H1 (cell line): ENCODE data around the gene POU6F2. TPM values are rescaled to one million over a fixed set of nuclear protein-coding genes. Genes with fewer than 3 reads are reported as not detected.

Experiments used
- CTCF ChIA-PET: fragments of 300-600 bp; sonication (Branson Sonifier 250); formaldehyde crosslinking; loops from one replicate; lab custom pipeline; 2021; ENCODE audit not compliant: partially characterized antibody; lab: Charles Lee
- POLR2A ChIA-PET: fragments of 300-600 bp; sonication (Branson Sonifier 250); formaldehyde crosslinking; loops from one replicate; lab custom pipeline; 2021; ENCODE audit warnings: inconsistent platforms; ENCODE audit not compliant: partially characterized antibody; lab: Charles Lee
- DNase-seq, 2 experiments: peaks; one replicate each; pipeline versions ENCODE4 v3.0.0 to v3.0.0-alpha.2; 2010 to 2022; ENCODE audit warnings: low spot score in 2 of 2, low read depth in 1 of 2, mixed read lengths in 1 of 2
- FAIRE-seq: peaks from 2 replicates; lab custom pipeline; 2011; peaks lifted over from hg19 to GRCh38; lab: Jason Lieb, UNC
- H2AFZ ChIP-seq: 2 replicates; pipeline ENCODE4 v1.8.1; 2012; ENCODE audit warnings: low read length, inconsistent platforms
- H2AK5ac ChIP-seq: 2 replicates; pipeline ENCODE4 v1.6.1; 2013; ENCODE audit warnings: low read depth, low read length
- H2BK120ac ChIP-seq: replicated peaks from 2 replicates; pipeline ENCODE3; 2013; ENCODE audit warnings: low read depth, low read length, inconsistent platforms
- H2BK12ac ChIP-seq: 2 replicates; pipeline ENCODE4 v1.6.1; 2013; ENCODE audit warnings: low read depth, low read length
- H2BK15ac ChIP-seq: 2 replicates; pipeline ENCODE4 v1.6.1; 2013; ENCODE audit warnings: low read length
- H2BK20ac ChIP-seq: 2 replicates; pipeline ENCODE4 v1.6.1; 2013; ENCODE audit warnings: low read length
- H2BK5ac ChIP-seq: 2 replicates; pipeline ENCODE4 v1.6.1; 2013; ENCODE audit warnings: low read depth, low read length
- H3K14ac ChIP-seq: 2 replicates; pipeline ENCODE4 v1.6.1; 2013; ENCODE audit warnings: inconsistent platforms; ENCODE audit not compliant: insufficient read length
- H3K18ac ChIP-seq: 2 replicates; pipeline ENCODE4 v1.6.1; 2013; ENCODE audit warnings: low read length; ENCODE audit errors: extremely low read depth
- H3K23ac ChIP-seq: 2 replicates; pipeline ENCODE4 v1.6.1; 2013; ENCODE audit warnings: inconsistent platforms; ENCODE audit not compliant: insufficient read length
- H3K23me2 ChIP-seq: 2 replicates; pipeline ENCODE4 v1.6.1; 2013; ENCODE audit warnings: low read depth, low read length
- H3K27ac ChIP-seq: 2 replicates; pipeline ENCODE4 v1.6.1; 2011; ENCODE audit warnings: low read depth, low read length, inconsistent platforms
- H3K27me3 ChIP-seq, 4 experiments: replicated peaks in 1 of 4; 1 replicate in 1 of 4; 2 replicates in 3 of 4; pipeline versions ENCODE4 v1.6.1 to v1.8.1; 2011 to 2013; ENCODE audit warnings: low read length in 3 of 4, mild to moderate bottlenecking in 3 of 4, inconsistent platforms in 2 of 4, mixed read lengths in 2 of 4, moderate library complexity in 1 of 4; ENCODE audit not compliant: control insufficient read depth in 3 of 4, insufficient read depth in 3 of 4; ENCODE audit errors: extremely low read depth in 1 of 4
- H3K36me3 ChIP-seq, 4 experiments: 2 replicates each; pipeline versions ENCODE4 v1.6.1 to v1.8.1; 2011 to 2013; ENCODE audit warnings: mild to moderate bottlenecking in 4 of 4, low read length in 3 of 4, moderate library complexity in 2 of 4, control low read depth in 1 of 4, inconsistent platforms in 1 of 4; ENCODE audit not compliant: insufficient read depth in 4 of 4, control insufficient read depth in 2 of 4
- H3K4ac ChIP-seq: replicated peaks from 2 replicates; pipeline ENCODE3; 2013; ENCODE audit warnings: low read length, low read depth, mixed read lengths, inconsistent platforms; ENCODE audit not compliant: insufficient read length
- H3K4me1 ChIP-seq, 4 experiments: replicated peaks in 1 of 4; 1 replicate in 1 of 4; 2 replicates in 3 of 4; pipeline versions ENCODE4 v1.6.1 to v1.8.1; 2011 to 2013; ENCODE audit warnings: low read length in 3 of 4, inconsistent platforms in 2 of 4, mixed read lengths in 1 of 4; ENCODE audit not compliant: insufficient read depth in 4 of 4, control insufficient read depth in 3 of 4
- H3K4me2 ChIP-seq, 2 experiments: 2 replicates each; pipeline versions ENCODE4 v1.6.1 to v1.8.1; 2011 to 2013; ENCODE audit warnings: low read depth in 2 of 2, low read length in 2 of 2, control low read depth in 1 of 2, inconsistent platforms in 1 of 2, mild to moderate bottlenecking in 1 of 2; ENCODE audit not compliant: insufficient read depth in 1 of 2
- H3K4me3 ChIP-seq, 4 experiments: fragments of 200-600, 300-600 bp in 1 of 4; sonication (generic), shearing (Covaris generic), sonication (Bioruptor Twin) in 1 of 4; 2 replicates each; pipeline versions ENCODE4 v1.5.1 to v1.8.1; 2011 to 2016; ENCODE audit warnings: low read length in 4 of 4, low read depth in 3 of 4, control low read depth in 2 of 4, inconsistent platforms in 2 of 4, mild to moderate bottlenecking in 2 of 4, mixed read lengths in 1 of 4, moderate library complexity in 1 of 4; ENCODE audit not compliant: insufficient read depth in 2 of 4; ENCODE audit errors: extremely low read depth in 1 of 4
- H3K56ac ChIP-seq: replicated peaks from 2 replicates; pipeline ENCODE3; 2013; ENCODE audit warnings: low read depth, mild to moderate bottlenecking, mixed read lengths, low read length, inconsistent platforms; ENCODE audit not compliant: insufficient read length
- H3K79me1 ChIP-seq: 2 replicates; pipeline ENCODE4 v1.6.1; 2013; ENCODE audit warnings: low read depth, low read length, control low read depth
- H3K79me2 ChIP-seq, 2 experiments: 2 replicates each; pipeline versions ENCODE4 v1.6.1 to v1.8.1; 2012 to 2013; ENCODE audit warnings: low read length in 2 of 2, mild to moderate bottlenecking in 2 of 2, inconsistent platforms in 1 of 2; ENCODE audit not compliant: insufficient read depth in 2 of 2, control insufficient read depth in 1 of 2
- H3K9ac ChIP-seq, 4 experiments: replicated peaks in 1 of 4; 1 replicate in 1 of 4; 2 replicates in 3 of 4; pipeline versions ENCODE4 v1.6.1 to v1.8.1; 2011 to 2013; ENCODE audit warnings: low read depth in 3 of 4, low read length in 3 of 4, control low read depth in 2 of 4, mild to moderate bottlenecking in 2 of 4, moderate library complexity in 2 of 4, inconsistent platforms in 1 of 4; ENCODE audit errors: extremely low read depth in 1 of 4
- H3K9me3 ChIP-seq, 2 experiments: 2 replicates each; pipeline versions ENCODE4 v1.6.1 to v1.8.1; 2012 to 2013; ENCODE audit warnings: mild to moderate bottlenecking in 2 of 2, moderate library complexity in 2 of 2, control low read depth in 1 of 2, inconsistent platforms in 1 of 2, low read depth in 1 of 2, low read length in 1 of 2, mixed read lengths in 1 of 2; ENCODE audit not compliant: insufficient read depth in 2 of 2
- H4K20me1 ChIP-seq, 2 experiments: replicated peaks in 1 of 2; 2 replicates each; pipeline versions ENCODE3 to v1.8.1; 2011 to 2013; ENCODE audit warnings: inconsistent platforms in 2 of 2, low read length in 2 of 2, mild to moderate bottlenecking in 1 of 2; ENCODE audit not compliant: insufficient read depth in 2 of 2, control insufficient read depth in 1 of 2
- H4K5ac ChIP-seq: 2 replicates; pipeline ENCODE4 v1.6.1; 2013; ENCODE audit warnings: low read length, low read depth, mixed read lengths, inconsistent platforms; ENCODE audit not compliant: insufficient read length
- H4K8ac ChIP-seq: 2 replicates; pipeline ENCODE4 v1.8.0; 2013; ENCODE audit warnings: mild to moderate bottlenecking, moderate library complexity, low read length, inconsistent platforms; ENCODE audit not compliant: insufficient read depth; ENCODE audit errors: extremely low read depth
- H4K91ac ChIP-seq: replicated peaks from 2 replicates; pipeline ENCODE3; 2013; ENCODE audit warnings: low read length, mixed read lengths, inconsistent platforms; ENCODE audit not compliant: insufficient read length
- MAFK ChIP-seq: IDR thresholded peaks from 2 replicates; pipeline ENCODE4 v1.6.1; 2012; ENCODE audit warnings: low read depth, mild to moderate bottlenecking, improper control_type of control experiment, low read length
- RAD21 ChIP-seq, 2 experiments: IDR thresholded peaks in 1 of 2; conservative IDR thresholded peaks in 1 of 2; 2 replicates each; pipeline ENCODE4 v1.6.1; 2011; ENCODE audit warnings: low read depth in 2 of 2, low read length in 2 of 2, improper control_type of control experiment in 1 of 2, inconsistent platforms in 1 of 2, mild to moderate bottlenecking in 1 of 2, moderate library complexity in 1 of 2
- WGBS, 2 experiments: shearing (Covaris generic) in 1 of 2; methylation state at CpG; one replicate each; pipeline versions ENCODE4 v1.1.6 to v1.1.7; 2013 to 2015; ENCODE audit warnings: low lambda C conversion rate in 2 of 2, mixed read lengths in 2 of 2, inconsistent platforms in 1 of 2, low coverage in 1 of 2, missing lambda C conversion rate in 1 of 2; ENCODE audit not compliant: insufficient replicate concordance in 2 of 2, insufficient coverage in 1 of 2, insufficient read length in 1 of 2; ENCODE audit errors: extremely low coverage in 1 of 2, missing lambda C conversion rate in 1 of 2; 5-methylcytosine and 5-hydroxymethylcytosine counted together
- polyA plus RNA-seq, 7 experiments: library from polyadenylated mRNA; depleted of rRNA in 3 of 7; stranded (reverse) in 5 of 7; unstranded in 2 of 7; fragments of >200 nt in 5 of 7; fragments of 200-250 nt in 2 of 7; gene quantifications; 1 replicate in 5 of 7; 2 replicates in 1 of 7; 4 replicates in 1 of 7; pipeline versions ENCODE4 v1.2.1 to v1.2.3, GENCODE V29; 2011 to 2013; ENCODE audit warnings: missing spikeins in 2 of 7, mixed read lengths in 2 of 7
- total RNA-seq: library from RNA; stranded (reverse); fragmentation: NEBNext Ultra II Directional; extraction: Animal tissue kit (Norgen Biotek cat#: 25700); gene quantifications from 2 replicates; pipeline ENCODE4 v1.2.1, GENCODE V29; 2021
- TF ChIP-seq, protein P1 (sequence below), 3 experiments: IDR thresholded peaks; 1 replicate in 2 of 3; 2 replicates in 1 of 3; pipeline versions ENCODE4 v1.5.1 to v1.6.1; 2011; ENCODE audit warnings: low read length in 3 of 3, mild to moderate bottlenecking in 3 of 3, inconsistent platforms in 2 of 3, low read depth in 1 of 3, moderate library complexity in 1 of 3; ENCODE audit not compliant: insufficient read depth in 1 of 3; ENCODE audit errors: control extremely low read depth in 1 of 3

Gene POU6F2
- total and polyA plus RNA-seq, 2 of the 8 experiments (the other 6 are each of a cell fraction or from before 2014, with no cell fraction given) = 1.1 to 2.0 TPM

DNA sequence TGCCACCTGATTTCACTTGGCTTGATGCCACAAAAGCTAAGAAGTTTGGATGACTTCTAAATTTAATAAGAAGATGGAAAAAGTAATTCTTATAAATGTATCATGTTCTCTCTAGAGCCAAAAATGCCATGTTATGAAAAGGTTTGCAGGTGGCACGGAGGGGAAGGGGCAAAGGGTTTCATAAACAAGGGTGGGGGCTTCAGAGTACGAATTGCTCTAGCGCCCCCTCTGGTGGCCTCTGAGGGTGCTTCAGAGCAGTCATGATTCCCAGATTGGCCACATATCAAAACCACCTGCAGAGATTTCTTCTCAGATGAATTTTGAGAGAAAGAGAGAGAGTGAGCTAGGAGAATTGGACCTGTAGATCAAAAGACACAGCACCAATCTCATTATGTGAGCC lies 379.9 kb downstream of the POU6F2 start:
- Histone ChIP-seq H3K27me3 (no peaks in the 10 kb centered on the region), H2BK20ac (no peak overlapping the region), H2BK5ac (no peak overlapping the region), H2AFZ (no peak overlapping the region), H2BK120ac (no peak overlapping the region), H3K27ac (no peak overlapping the region), H4K5ac (no peak overlapping the region), H3K23ac (no peak overlapping the region), H3K4me1 (peaks cover 0 to 16% (median 7%) of the 10 kb centered on the region in 4 experiments; a peak in 5 of 7 replicates), H3K9me3 (no peaks in the 10 kb centered on the region), H3K4me3 (no peak overlapping the region), H3K18ac (no peak overlapping the region), H3K56ac (no peak overlapping the region), H2BK15ac (no peak overlapping the region), H2BK12ac (no peak overlapping the region), H3K36me3 (no peaks in the 10 kb centered on the region), H3K9ac (no peak overlapping the region), H3K23me2 (no peaks in the 10 kb centered on the region; the same call in 1 of the 2 replicates), H3K14ac (no peak overlapping the region), H3K4ac (no peak overlapping the region), H3K4me2 (no peak overlapping the region), H2AK5ac (no peak overlapping the region), H3K79me1 (no peaks in the 10 kb centered on the region), H4K91ac (no peak overlapping the region), H3K79me2 (no peaks in the 10 kb centered on the region), H4K8ac (no peak overlapping the region), H4K20me1 (no peaks in the 10 kb centered on the region)
- CTCF ChIA-PET = interaction anchor here (0.6 to 2.7 kb wide), 32 partner anchors 9 to 422 kb away, joined by 3 to 15 read pairs (median 3); no protein-coding TSS in a partner anchor
- DNase-seq = peak in 1 of 2 experiments; percentile 78
- TF ChIP-seq, protein P1, sequence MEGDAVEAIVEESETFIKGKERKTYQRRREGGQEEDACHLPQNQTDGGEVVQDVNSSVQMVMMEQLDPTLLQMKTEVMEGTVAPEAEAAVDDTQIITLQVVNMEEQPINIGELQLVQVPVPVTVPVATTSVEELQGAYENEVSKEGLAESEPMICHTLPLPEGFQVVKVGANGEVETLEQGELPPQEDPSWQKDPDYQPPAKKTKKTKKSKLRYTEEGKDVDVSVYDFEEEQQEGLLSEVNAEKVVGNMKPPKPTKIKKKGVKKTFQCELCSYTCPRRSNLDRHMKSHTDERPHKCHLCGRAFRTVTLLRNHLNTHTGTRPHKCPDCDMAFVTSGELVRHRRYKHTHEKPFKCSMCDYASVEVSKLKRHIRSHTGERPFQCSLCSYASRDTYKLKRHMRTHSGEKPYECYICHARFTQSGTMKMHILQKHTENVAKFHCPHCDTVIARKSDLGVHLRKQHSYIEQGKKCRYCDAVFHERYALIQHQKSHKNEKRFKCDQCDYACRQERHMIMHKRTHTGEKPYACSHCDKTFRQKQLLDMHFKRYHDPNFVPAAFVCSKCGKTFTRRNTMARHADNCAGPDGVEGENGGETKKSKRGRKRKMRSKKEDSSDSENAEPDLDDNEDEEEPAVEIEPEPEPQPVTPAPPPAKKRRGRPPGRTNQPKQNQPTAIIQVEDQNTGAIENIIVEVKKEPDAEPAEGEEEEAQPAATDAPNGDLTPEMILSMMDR (IDR thresholded peaks at IDR 0.05; ENCODE audit: control extremely low read depth in 1 of 3, insufficient read depth in 1 of 3, low read depth in 1 of 3, low read length in 3 of 3) = peak; percentile 68 to 74 (median 72)
- TF ChIP-seq RAD21 (IDR thresholded peaks at IDR 0.05 in 1 of 2, conservative IDR thresholded peaks at IDR 0.05 in 1 of 2; ENCODE audit: low read depth in 2 of 2, low read length in 2 of 2) (peak; percentile 57 to 71), MAFK (no peak)
- 25% methylated on average over 3 of the region's 3 CpGs; no CpG with 5 or more reads in 1 of the 2 experiments for WGBS, 2 experiments
- POLR2A ChIA-PET = no interaction called here
- FAIRE-seq = peak; percentile 50
